Activated naive CD4-positive, alpha-beta T cell treated with Interleukin-2 at 50 U/mL for 16 hours (primary cell): Measurements from ENCODE around the gene SLC12A7.
A peak's percentile ranks its signal among the peaks of the same experiment; 100 is the strongest.
"Not testable (repeated sequence)": the region's sequence is repeated elsewhere in the genome, so short reads cannot be mapped to it uniquely, and the experiment has no call there.

Source experiments
- DNase-seq: peaks from one replicate; pipeline ENCODE4 v3.0.0-alpha.2; 2020

Gene SLC12A7

GRCh38 chr5:1108865-1109174 lies 3.0 kb downstream of the SLC12A7 start:
- DNase-seq, result no peak

GRCh38 chr5:1108023-1108864 lies 3.6 kb downstream of the SLC12A7 start:
- no peak for DNase-seq

GRCh38 chr5:1107167-1108022 lies 4.5 kb downstream of the SLC12A7 start:
- DNase-seq, result no peak

GRCh38 chr5:1106385-1107166 lies 5.3 kb downstream of the SLC12A7 start:
- no peak for DNase-seq

GRCh38 chr5:1105350-1106265 lies 6.3 kb downstream of the SLC12A7 start:
- DNase-seq, result peak; percentile 26

- no peak for DNase-seq
These were observed 7.4 kb downstream of the SLC12A7 start for GRCh38 chr5:1104327-1105006.

- no peak for DNase-seq
These were observed 8.1 kb downstream of the SLC12A7 start for GRCh38 chr5:1103505-1104326.

GRCh38 chr5:1103093-1103492 lies 8.8 kb downstream of the SLC12A7 start:
- no peak for DNase-seq

GRCh38 chr5:1101961-1102713 lies 9.7 kb downstream of the SLC12A7 start:
- DNase-seq, result no peak

- no peak for DNase-seq
These were observed 10.9 kb downstream of the SLC12A7 start for GRCh38 chr5:1100664-1101574.

- DNase-seq, result no peak
These were observed 11.8 kb downstream of the SLC12A7 start for GRCh38 chr5:1099926-1100663.

GRCh38 chr5:1098986-1099597 lies 12.8 kb downstream of the SLC12A7 start:
- DNase-seq, result no peak

GRCh38 chr5:1097988-1098385 lies 13.9 kb downstream of the SLC12A7 start:
- DNase-seq, result not testable (repeated sequence)

- DNase-seq, result no peak
These were observed 14.4 kb downstream of the SLC12A7 start for GRCh38 chr5:1097381-1097987.

GRCh38 chr5:1096838-1097237 lies 15.0 kb downstream of the SLC12A7 start:
- DNase-seq, result no peak

- no peak for DNase-seq
These were observed 15.9 kb downstream of the SLC12A7 start for GRCh38 chr5:1095990-1096363.

GRCh38 chr5:1095302-1095989 lies 16.4 kb downstream of the SLC12A7 start:
- DNase-seq, result no peak
